ENCODE data around the gene MLPH.
A peak's percentile ranks its signal among the peaks of the same experiment; 100 is the strongest.

The MLPH gene

GRCh38 chr2:237566401-237567235 lies 79.6 kb downstream of the MLPH start, which contains the start of gene PRLH:
Gene PRLH, plus strand, starts transcription at chr2:237566574. Its CDS starts 0 bp downstream, at chr2:237566574.
- DNase-seq (ENCODE audit: low read depth, low spot score): no peak

GRCh38 chr2:237567276-237568029 lies 80.4 kb downstream of the MLPH start:
- DNase-seq (ENCODE audit: low read depth, low spot score): no peak

GRCh38 chr2:237568121-237568660 lies 81.1 kb downstream of the MLPH start:
- no peak for DNase-seq (ENCODE audit: low read depth, low spot score)

- DNase-seq (ENCODE audit: low read depth, low spot score): no peak
These were observed 82.0 kb downstream of the MLPH start for GRCh38 chr2:237569041-237569440.

GRCh38 chr2:237569896-237570295 lies 82.8 kb downstream of the MLPH start:
- no peak for DNase-seq (ENCODE audit: low read depth, low spot score)

- no peak for DNase-seq (ENCODE audit: low read depth, low spot score)
These were observed 83.8 kb downstream of the MLPH start for GRCh38 chr2:237570776-237571335.

- no peak for DNase-seq (ENCODE audit: low read depth, low spot score)
These were observed 84.5 kb downstream of the MLPH start for GRCh38 chr2:237571551-237571950.

GRCh38 chr2:237572021-237572741 lies 85.1 kb downstream of the MLPH start:
- DNase-seq (ENCODE audit: low read depth, low spot score): peak; percentile 95

- DNase-seq (ENCODE audit: low read depth, low spot score): no peak
These were observed 85.7 kb downstream of the MLPH start for GRCh38 chr2:237572742-237573101.

GRCh38 chr2:237573721-237574415 lies 86.8 kb downstream of the MLPH start:
- DNase-seq (ENCODE audit: low read depth, low spot score): no peak

- no peak for DNase-seq (ENCODE audit: low read depth, low spot score)
These were observed 87.4 kb downstream of the MLPH start for GRCh38 chr2:237574467-237574866.

- peak; percentile 44 for DNase-seq (ENCODE audit: low read depth, low spot score)
These were observed 88.1 kb downstream of the MLPH start for GRCh38 chr2:237574894-237575868.

- no peak for DNase-seq (ENCODE audit: low read depth, low spot score)
These were observed 89.1 kb downstream of the MLPH start for GRCh38 chr2:237575869-237576862.

GRCh38 chr2:237576974-237577373 lies 89.9 kb downstream of the MLPH start:
- no peak for DNase-seq (ENCODE audit: low read depth, low spot score)

GRCh38 chr2:237577458-237577857 lies 90.4 kb downstream of the MLPH start:
- no peak for DNase-seq (ENCODE audit: low read depth, low spot score)

- DNase-seq (ENCODE audit: low read depth, low spot score): no peak
These were observed 91.2 kb downstream of the MLPH start for GRCh38 chr2:237577956-237578870.

GRCh38 chr2:237581326-237581725 lies 94.3 kb downstream of the MLPH start:
- DNase-seq (ENCODE audit: low read depth, low spot score): no peak
